Measurements from ENCODE around the gene PPHLN1. TPM values are rescaled to one million over a fixed set of nuclear protein-coding genes. Genes with fewer than 3 reads are reported as not detected.

Gene PPHLN1
- total RNA-seq, 2 experiments from 2014 or later, result 100 to 105 TPM

DNA sequence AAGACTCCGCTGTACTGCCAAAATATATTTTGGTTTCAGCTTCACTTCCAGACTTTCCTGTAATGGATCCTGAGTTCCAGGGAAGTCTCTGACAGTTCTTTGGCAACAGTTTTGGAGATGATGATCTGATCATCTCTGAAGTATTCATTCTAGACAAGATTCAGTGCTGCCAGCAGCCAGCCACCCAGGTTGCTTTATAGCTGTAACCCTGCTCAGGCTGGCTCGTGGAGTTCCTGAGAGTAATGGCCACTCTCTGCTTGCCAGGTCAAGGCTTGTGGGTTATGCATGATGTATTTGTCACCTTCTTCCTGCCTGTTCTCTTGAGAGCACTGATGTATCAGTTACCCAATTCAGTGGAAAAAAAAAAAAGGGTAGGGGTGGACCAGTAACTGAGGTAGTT, 124.3 kb downstream of the PPHLN1 start:
- intact Hi-C loops (cut with DNase I, micrococcal nuclease), result no loop called here
- Histone ChIP-seq H3K4me1 (ENCODE audit: insufficient read depth, low read length) (no peaks in the 10 kb centered on the region), H3K9me3 (ENCODE audit: control insufficient read depth in 1 of 2, insufficient read depth in 1 of 2, low read length in 2 of 2) (no peaks in the 10 kb centered on the region), H3K27ac (ENCODE audit: low read depth in 1 of 2, low read length in 2 of 2) (no peak overlapping the region), H3K4me3 (ENCODE audit: low read length) (no peak overlapping the region), H3K27me3 (ENCODE audit: control insufficient read depth in 1 of 2, insufficient read depth in 2 of 2, low read length in 2 of 2) (no peaks in the 10 kb centered on the region), H3K36me3 (ENCODE audit: insufficient read depth, low read length) (peaks cover 16% of the 10 kb centered on the region)
- ATAC-seq (ENCODE audit: poor library complexity) (no peak), DNase-seq (no peak)
- ChIA-PET POLR2A (no interaction called here), CTCF (no interaction called here)
- H3K9me3 Mint-ChIP-seq, result no peaks in the 10 kb centered on the region
- no peaks in the 10 kb centered on the region for H3K4me1 Mint-ChIP-seq (ENCODE audit: low read depth)
- no peaks in the 10 kb centered on the region for H3K27me3 Mint-ChIP-seq
- TF ChIP-seq, protein P1, sequence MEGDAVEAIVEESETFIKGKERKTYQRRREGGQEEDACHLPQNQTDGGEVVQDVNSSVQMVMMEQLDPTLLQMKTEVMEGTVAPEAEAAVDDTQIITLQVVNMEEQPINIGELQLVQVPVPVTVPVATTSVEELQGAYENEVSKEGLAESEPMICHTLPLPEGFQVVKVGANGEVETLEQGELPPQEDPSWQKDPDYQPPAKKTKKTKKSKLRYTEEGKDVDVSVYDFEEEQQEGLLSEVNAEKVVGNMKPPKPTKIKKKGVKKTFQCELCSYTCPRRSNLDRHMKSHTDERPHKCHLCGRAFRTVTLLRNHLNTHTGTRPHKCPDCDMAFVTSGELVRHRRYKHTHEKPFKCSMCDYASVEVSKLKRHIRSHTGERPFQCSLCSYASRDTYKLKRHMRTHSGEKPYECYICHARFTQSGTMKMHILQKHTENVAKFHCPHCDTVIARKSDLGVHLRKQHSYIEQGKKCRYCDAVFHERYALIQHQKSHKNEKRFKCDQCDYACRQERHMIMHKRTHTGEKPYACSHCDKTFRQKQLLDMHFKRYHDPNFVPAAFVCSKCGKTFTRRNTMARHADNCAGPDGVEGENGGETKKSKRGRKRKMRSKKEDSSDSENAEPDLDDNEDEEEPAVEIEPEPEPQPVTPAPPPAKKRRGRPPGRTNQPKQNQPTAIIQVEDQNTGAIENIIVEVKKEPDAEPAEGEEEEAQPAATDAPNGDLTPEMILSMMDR (IDR thresholded peaks at IDR 0.05), result no peak
- H3K4me3 Mint-ChIP-seq, result no peak overlapping the region
- peaks cover 44% of the 10 kb centered on the region for H3K36me3 Mint-ChIP-seq (ENCODE audit: low read depth)
- peak overlapping the region; percentile 62 for H3K27ac Mint-ChIP-seq

DNA sequence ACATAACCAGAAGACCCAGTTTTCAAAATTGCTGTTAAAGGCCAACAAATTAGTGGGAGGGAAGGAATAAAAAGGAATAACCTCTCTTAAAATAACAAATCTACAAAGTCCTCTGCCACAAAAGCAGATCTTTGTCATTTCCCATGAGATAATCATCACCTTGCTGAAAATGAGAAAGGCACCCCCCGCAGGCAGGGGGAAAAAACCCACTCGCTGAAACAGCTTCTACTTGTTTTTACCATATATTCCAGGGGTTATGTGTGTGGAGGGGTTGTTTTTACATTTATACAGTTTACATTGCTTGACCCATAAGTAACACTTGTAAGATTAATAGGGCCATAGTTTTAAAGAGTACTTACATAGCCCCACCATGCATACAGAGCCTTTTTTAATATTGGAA, 132.6 kb downstream of the PPHLN1 start:
- intact Hi-C loops (cut with DNase I, micrococcal nuclease), result no loop called here
- no peak for DNase-seq
- Histone ChIP-seq H3K27ac (ENCODE audit: low read depth in 1 of 2, low read length in 2 of 2) (no peak overlapping the region), H3K4me3 (ENCODE audit: low read length) (no peak overlapping the region), H3K27me3 (ENCODE audit: control insufficient read depth in 1 of 2, insufficient read depth in 2 of 2, low read length in 2 of 2) (no peaks in the 10 kb centered on the region), H3K9me3 (ENCODE audit: control insufficient read depth in 1 of 2, insufficient read depth in 1 of 2, low read length in 2 of 2) (no peaks in the 10 kb centered on the region), H3K36me3 (ENCODE audit: insufficient read depth, low read length) (no peaks in the 10 kb centered on the region), H3K4me1 (ENCODE audit: insufficient read depth, low read length) (no peaks in the 10 kb centered on the region)
- no peaks in the 10 kb centered on the region for H3K9me3 Mint-ChIP-seq
- POLR2A ChIA-PET, result no interaction called here
- CTCF ChIA-PET, result no interaction called here
- no peaks in the 10 kb centered on the region for H3K36me3 Mint-ChIP-seq (ENCODE audit: low read depth)
- H3K27ac Mint-ChIP-seq, result no peak overlapping the region
- ATAC-seq (ENCODE audit: poor library complexity), result no peak
- no peak overlapping the region for H3K4me3 Mint-ChIP-seq
- TF ChIP-seq, protein P1 (IDR thresholded peaks at IDR 0.05), result no peak
- peaks cover 5% of the 10 kb centered on the region for H3K27me3 Mint-ChIP-seq
- H3K4me1 Mint-ChIP-seq (ENCODE audit: low read depth), result no peaks in the 10 kb centered on the region

DNA sequence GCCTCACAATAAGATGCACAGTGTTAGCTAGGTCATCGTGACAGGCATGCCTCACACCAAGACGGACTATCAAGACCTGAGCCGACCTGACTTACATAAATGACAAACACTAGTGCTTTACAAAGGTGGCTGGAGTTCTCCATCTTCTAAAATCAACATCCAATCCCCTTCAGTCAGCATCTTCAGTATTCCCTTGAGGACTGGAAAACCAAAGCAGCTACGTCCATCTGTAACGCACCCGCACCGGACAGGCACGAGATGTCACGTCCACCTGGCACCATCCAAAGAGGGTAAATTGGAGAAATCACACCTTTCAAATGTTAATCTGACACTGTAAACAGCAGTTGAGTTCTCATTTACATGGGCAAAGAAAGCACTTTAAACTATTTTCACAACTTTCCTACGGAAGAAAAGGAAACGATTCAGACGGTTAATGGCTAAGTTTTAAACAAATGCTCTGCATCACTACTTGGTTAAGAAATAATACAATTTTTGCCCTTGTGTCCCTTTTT, 133.4 kb downstream of the PPHLN1 start:
- H3K36me3 ChIP-seq (ENCODE audit: insufficient read depth, low read length), result no peaks in the 10 kb centered on the region
- no peak overlapping the region for H3K4me3 ChIP-seq (ENCODE audit: low read length)
- no peak for DNase-seq
- TF ChIP-seq, protein P1 (IDR thresholded peaks at IDR 0.05), result no peak
- H3K36me3 Mint-ChIP-seq (ENCODE audit: low read depth), result no peaks in the 10 kb centered on the region
- peaks cover 8% of the 10 kb centered on the region for H3K27me3 Mint-ChIP-seq
- H3K9me3 ChIP-seq (ENCODE audit: control insufficient read depth in 1 of 2, insufficient read depth in 1 of 2, low read length in 2 of 2), result no peaks in the 10 kb centered on the region
- intact Hi-C loops (cut with DNase I, micrococcal nuclease), result no loop called here
- H3K4me3 Mint-ChIP-seq, result no peak overlapping the region
- no peaks in the 10 kb centered on the region for H3K27me3 ChIP-seq (ENCODE audit: control insufficient read depth in 1 of 2, insufficient read depth in 2 of 2, low read length in 2 of 2)
- no peak overlapping the region for H3K27ac Mint-ChIP-seq
- ChIA-PET CTCF (no interaction called here), POLR2A (no interaction called here)
- no peaks in the 10 kb centered on the region for H3K4me1 Mint-ChIP-seq (ENCODE audit: low read depth)
- H3K4me1 ChIP-seq (ENCODE audit: insufficient read depth, low read length), result no peaks in the 10 kb centered on the region
- no peaks in the 10 kb centered on the region for H3K9me3 Mint-ChIP-seq
- no peak overlapping the region for H3K27ac ChIP-seq (ENCODE audit: low read depth in 1 of 2, low read length in 2 of 2)
- no peak for ATAC-seq (ENCODE audit: poor library complexity)

Measured in CD4-positive, alpha-beta T cell (primary cell).